Breast epithelium (tissue), 4 donors: ENCODE data around the gene HTR3B. TPM values are rescaled to one million over a fixed set of nuclear protein-coding genes. Genes with fewer than 3 reads are reported as not detected.

Experiments
- DNase-seq, 2 donors: peaks; one replicate each; pipeline ENCODE4 v3.0.0-alpha.2; 2019; ENCODE audit warnings: low spot score in 2 of 2
- H3K27ac ChIP-seq, 2 donors: fragments of 200-600 bp; sonication (generic) in 1 of 2; one replicate each; pipeline ENCODE4 v1.5.1; 2016 to 2019; ENCODE audit warnings: mild to moderate bottlenecking in 1 of 2
- H3K27me3 ChIP-seq, 2 donors: fragments of 200-600 bp; sonication (generic) in 1 of 2; one replicate each; pipeline versions ENCODE4 v1.5.1 to v1.6.0; 2017 to 2019; ENCODE audit warnings: control low read depth in 1 of 2, mild to moderate bottlenecking in 1 of 2
- H3K36me3 ChIP-seq: fragments of 200-600 bp; one replicate; pipeline ENCODE4 v1.5.1; 2019
- H3K4me1 ChIP-seq, 2 donors: fragments of 200-600 bp; sonication (generic); one replicate each; pipeline ENCODE4 v1.5.1; 2016 to 2019; ENCODE audit warnings: control low read depth in 1 of 2
- H3K4me3 ChIP-seq, 3 donors: fragments of 200-600 bp; sonication (generic); 1 replicate in 2 of 3; 2 replicates in 1 of 3; pipeline ENCODE4 v1.5.1; 2016 to 2019; ENCODE audit warnings: mild to moderate bottlenecking in 3 of 3, moderate library complexity in 2 of 3
- H3K9me3 ChIP-seq, 2 donors: fragments of 200-600 bp; sonication (generic) in 1 of 2; one replicate each; pipeline ENCODE4 v1.5.1; 2016 to 2019; ENCODE audit warnings: control low read depth in 1 of 2
- CTCF ChIP-seq, 3 donors: fragments of 450-650 bp; IDR thresholded peaks; one replicate each; pipeline ENCODE4 v1.5.1; 2016 to 2017; ENCODE audit warnings: antibody characterized with exemption in 3 of 3, mild to moderate bottlenecking in 3 of 3, moderate library complexity in 3 of 3
- POLR2A ChIP-seq: fragments of 450-650 bp; IDR thresholded peaks from one replicate; pipeline ENCODE4 v1.6.1; 2016; ENCODE audit warnings: antibody characterized with exemption, mild to moderate bottlenecking, moderate library complexity
- POLR2AphosphoS5 ChIP-seq, 3 donors: sonication (generic); formaldehyde crosslinking; IDR thresholded peaks; one replicate each; pipeline ENCODE4 v1.6.1; 2017; ENCODE audit warnings: antibody characterized with exemption in 3 of 3
- intact Hi-C: fragments of 100-400 bp; cut with DNase I; formaldehyde crosslinking; loops from one replicate; pipeline ENCODE4 v1.15.1; 2023; ENCODE audit warnings: low total_unique reads
- total RNA-seq, 3 donors: library from RNA; depleted of rRNA; stranded (reverse); fragments of >200 nt; gene quantifications; one replicate each; pipeline ENCODE4 v1.1.0, GENCODE V29; 2016

Gene HTR3B
- total RNA-seq, 3 donors from 2014 or later = not detected

GRCh38 chr11:113986351-113987140 is 82.0 kb downstream of the HTR3B start:
- no peaks in the 10 kb centered on the region for H3K9me3 ChIP-seq
- no peak for DNase-seq
- H3K27ac ChIP-seq = no peak overlapping the region
- H3K27me3 ChIP-seq = peaks cover 0 to 24% of the 10 kb centered on the region in 2 donors
- no peaks in the 10 kb centered on the region for H3K36me3 ChIP-seq
- TF ChIP-seq CTCF (IDR thresholded peaks at IDR 0.05) = no peak
- no peak for TF ChIP-seq POLR2A
- no peak for TF ChIP-seq POLR2AphosphoS5 (IDR thresholded peaks at IDR 0.05)
- H3K4me1 ChIP-seq = no peaks in the 10 kb centered on the region
- intact Hi-C loops = no loop called here
- no peak overlapping the region for H3K4me3 ChIP-seq

GRCh38 chr11:113989381-113989780 is 84.8 kb downstream of the HTR3B start:
- Histone ChIP-seq H3K27me3 (peaks cover 0 to 41% of the 10 kb centered on the region in 2 donors), H3K4me3 (no peak overlapping the region), H3K9me3 (no peaks in the 10 kb centered on the region), H3K36me3 (no peaks in the 10 kb centered on the region), H3K4me1 (no peaks in the 10 kb centered on the region), H3K27ac (no peak overlapping the region)
- DNase-seq = no peak
- no peak for TF ChIP-seq POLR2AphosphoS5 (IDR thresholded peaks at IDR 0.05)
- no peak for TF ChIP-seq POLR2A
- TF ChIP-seq CTCF (IDR thresholded peaks at IDR 0.05) = no peak
- intact Hi-C loops = no loop called here

- TF ChIP-seq CTCF (IDR thresholded peaks at IDR 0.05) = no peak
- TF ChIP-seq POLR2A = no peak
- TF ChIP-seq POLR2AphosphoS5 (IDR thresholded peaks at IDR 0.05) = no peak
- Histone ChIP-seq H3K4me1 (no peaks in the 10 kb centered on the region), H3K36me3 (no peaks in the 10 kb centered on the region), H3K27ac (no peak overlapping the region), H3K27me3 (peaks cover 0 to 42% of the 10 kb centered on the region in 2 donors), H3K9me3 (no peaks in the 10 kb centered on the region), H3K4me3 (no peak overlapping the region)
- intact Hi-C loops = no loop called here
- DNase-seq = no peak
Observed at GRCh38 chr11:113989916-113990315, 85.3 kb downstream of the HTR3B start.

GRCh38 chr11:113991170-113991569 is 86.6 kb downstream of the HTR3B start:
- H3K27me3 ChIP-seq = peaks cover 0 to 38% of the 10 kb centered on the region in 2 donors
- TF ChIP-seq POLR2A = no peak
- no peak for TF ChIP-seq POLR2AphosphoS5 (IDR thresholded peaks at IDR 0.05)
- no peak for TF ChIP-seq CTCF (IDR thresholded peaks at IDR 0.05)
- no peak overlapping the region for H3K4me3 ChIP-seq
- no peaks in the 10 kb centered on the region for H3K36me3 ChIP-seq
- intact Hi-C loops = no loop called here
- no peaks in the 10 kb centered on the region for H3K4me1 ChIP-seq
- no peak overlapping the region for H3K27ac ChIP-seq
- no peaks in the 10 kb centered on the region for H3K9me3 ChIP-seq
- no peak for DNase-seq

GRCh38 chr11:113991718-113992458 is 87.3 kb downstream of the HTR3B start:
- Histone ChIP-seq H3K27ac (no peak overlapping the region), H3K4me1 (no peaks in the 10 kb centered on the region), H3K36me3 (no peaks in the 10 kb centered on the region), H3K4me3 (no peak overlapping the region), H3K9me3 (no peaks in the 10 kb centered on the region), H3K27me3 (peaks cover 0 to 31% of the 10 kb centered on the region in 2 donors)
- intact Hi-C loops = no loop called here
- DNase-seq = no peak
- no peak for TF ChIP-seq CTCF (IDR thresholded peaks at IDR 0.05)
- no peak for TF ChIP-seq POLR2AphosphoS5 (IDR thresholded peaks at IDR 0.05)
- no peak for TF ChIP-seq POLR2A
